Measurements from ENCODE around the gene LCN6. TPM values are rescaled to one million over a fixed set of nuclear protein-coding genes. Genes with fewer than 3 reads are reported as not detected.
A peak's percentile ranks its signal among the peaks of the same experiment; 100 is the strongest.

The LCN6 gene
- total and polyA plus RNA-seq, 7 donors, result 1.2 to 19.1 (median 5.9) TPM

- TF ChIP-seq POLR2AphosphoS5 (IDR thresholded peaks at IDR 0.05) (no peak), POLR2A (IDR thresholded peaks at IDR 0.05) (no peak), EP300 (IDR thresholded peaks at IDR 0.05) (no peak)
- TF ChIP-seq, protein P1, sequence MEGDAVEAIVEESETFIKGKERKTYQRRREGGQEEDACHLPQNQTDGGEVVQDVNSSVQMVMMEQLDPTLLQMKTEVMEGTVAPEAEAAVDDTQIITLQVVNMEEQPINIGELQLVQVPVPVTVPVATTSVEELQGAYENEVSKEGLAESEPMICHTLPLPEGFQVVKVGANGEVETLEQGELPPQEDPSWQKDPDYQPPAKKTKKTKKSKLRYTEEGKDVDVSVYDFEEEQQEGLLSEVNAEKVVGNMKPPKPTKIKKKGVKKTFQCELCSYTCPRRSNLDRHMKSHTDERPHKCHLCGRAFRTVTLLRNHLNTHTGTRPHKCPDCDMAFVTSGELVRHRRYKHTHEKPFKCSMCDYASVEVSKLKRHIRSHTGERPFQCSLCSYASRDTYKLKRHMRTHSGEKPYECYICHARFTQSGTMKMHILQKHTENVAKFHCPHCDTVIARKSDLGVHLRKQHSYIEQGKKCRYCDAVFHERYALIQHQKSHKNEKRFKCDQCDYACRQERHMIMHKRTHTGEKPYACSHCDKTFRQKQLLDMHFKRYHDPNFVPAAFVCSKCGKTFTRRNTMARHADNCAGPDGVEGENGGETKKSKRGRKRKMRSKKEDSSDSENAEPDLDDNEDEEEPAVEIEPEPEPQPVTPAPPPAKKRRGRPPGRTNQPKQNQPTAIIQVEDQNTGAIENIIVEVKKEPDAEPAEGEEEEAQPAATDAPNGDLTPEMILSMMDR (IDR thresholded peaks at IDR 0.05), result no peak
- Histone ChIP-seq H3K4me3 (no peak overlapping the region), H3K9me3 (no peaks in the 10 kb centered on the region), H3K36me3 (no peaks in the 10 kb centered on the region), H3K27ac (no peak overlapping the region), H3K27me3 (no peaks in the 10 kb centered on the region), H3K4me1 (peaks cover 0 to 17% (median 15%) of the 10 kb centered on the region in 4 donors)
- intact Hi-C loops (cut with DNase I), result no loop called here
- 65 to 89% methylated on average over 12 of the region's 12 CpGs for WGBS, 2 donors
- DNase-seq, result no peak
Measured at GRCh38 chr9:136703276-136703860, 45.0 kb downstream of the LCN6 start.

- no peak for DNase-seq
- Histone ChIP-seq H3K36me3 (no peaks in the 10 kb centered on the region), H3K9me3 (no peaks in the 10 kb centered on the region), H3K27ac (no peak overlapping the region), H3K4me3 (no peak overlapping the region), H3K4me1 (peaks cover 0 to 17% (median 15%) of the 10 kb centered on the region in 4 donors), H3K27me3 (no peaks in the 10 kb centered on the region)
- TF ChIP-seq POLR2A (IDR thresholded peaks at IDR 0.05), result no peak
- WGBS, 2 donors, result 43 to 63% methylated on average over 10 of the region's 10 CpGs
- intact Hi-C loops (cut with DNase I), result no loop called here
Measured at GRCh38 chr9:136701668-136702053, 46.7 kb downstream of the LCN6 start.

GRCh38 chr9:136700959-136701667 lies 47.2 kb downstream of the LCN6 start:
- Histone ChIP-seq H3K36me3 (no peaks in the 10 kb centered on the region), H3K9me3 (no peaks in the 10 kb centered on the region), H3K4me3 (no peak overlapping the region), H3K27me3 (no peaks in the 10 kb centered on the region), H3K27ac (no peak overlapping the region), H3K4me1 (peaks cover 0 to 21% (median 15%) of the 10 kb centered on the region in 4 donors)
- TF ChIP-seq, protein P1 (IDR thresholded peaks at IDR 0.05), result no peak
- TF ChIP-seq POLR2AphosphoS5 (IDR thresholded peaks at IDR 0.05), result no peak
- no peak for TF ChIP-seq EP300 (IDR thresholded peaks at IDR 0.05)
- no peak for TF ChIP-seq POLR2A (IDR thresholded peaks at IDR 0.05)
- intact Hi-C loops (cut with DNase I), result no loop called here
- 14 to 18% methylated on average over 38 of the region's 38 CpGs for WGBS, 2 donors
- DNase-seq, result no peak

DNA sequence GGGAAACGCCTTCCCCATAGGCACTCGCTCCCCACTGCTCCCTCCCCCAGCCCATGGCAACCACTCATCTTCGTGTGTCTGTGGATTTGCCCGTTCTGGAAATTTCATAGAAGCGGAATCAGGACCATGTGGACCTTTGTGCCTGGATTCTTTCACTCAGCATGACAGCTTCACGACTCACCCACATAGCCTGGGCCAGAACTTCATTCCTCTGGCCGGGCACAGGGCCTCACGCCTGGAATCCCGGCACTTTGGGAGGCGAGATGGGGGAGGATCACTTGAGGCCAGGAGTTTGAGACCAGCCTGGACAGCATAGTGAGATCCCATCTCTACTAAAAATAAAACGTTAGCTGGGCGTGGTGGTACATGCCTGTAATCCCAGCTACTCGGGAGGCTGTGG lies 48.0 kb downstream of the LCN6 start:
- intact Hi-C loops (cut with DNase I), result no loop called here
- H3K36me3 ChIP-seq, result no peaks in the 10 kb centered on the region
- H3K9me3 ChIP-seq, result no peaks in the 10 kb centered on the region
- peak in 3 of 4 donors; percentile 33 to 71 (median 49) for TF ChIP-seq EP300 (IDR thresholded peaks at IDR 0.05)
- TF ChIP-seq POLR2AphosphoS5 (IDR thresholded peaks at IDR 0.05), result peak; percentile 71 to 93 (median 86)
- TF ChIP-seq POLR2A (IDR thresholded peaks at IDR 0.05), result no peak
- TF ChIP-seq, protein P1 (IDR thresholded peaks at IDR 0.05), result no peak
- no peaks in the 10 kb centered on the region for H3K27me3 ChIP-seq
- 72 to 83% methylated on average over 13 of the region's 13 CpGs for WGBS, 2 donors
- H3K4me1 ChIP-seq, result peaks cover 0 to 26% (median 18%) of the 10 kb centered on the region in 4 donors
- H3K27ac ChIP-seq, result peak overlapping the region in 1 of 4 donors; percentile 39
- no peak overlapping the region for H3K4me3 ChIP-seq
- DNase-seq, result no peak

- no peak for DNase-seq
- Histone ChIP-seq H3K27me3 (no peaks in the 10 kb centered on the region), H3K4me3 (no peak overlapping the region), H3K4me1 (peaks cover 0 to 39% (median 24%) of the 10 kb centered on the region in 4 donors), H3K36me3 (no peaks in the 10 kb centered on the region), H3K9me3 (no peaks in the 10 kb centered on the region), H3K27ac (no peak overlapping the region)
- 79 to 88% methylated on average over 10 to 11 of the region's 11 CpGs for WGBS, 2 donors
- intact Hi-C loops (cut with DNase I), result no loop called here
- TF ChIP-seq POLR2AphosphoS5 (IDR thresholded peaks at IDR 0.05) (no peak), EP300 (IDR thresholded peaks at IDR 0.05) (no peak), POLR2A (IDR thresholded peaks at IDR 0.05) (no peak)
- TF ChIP-seq, protein P1 (IDR thresholded peaks at IDR 0.05), result no peak
Measured at GRCh38 chr9:136698635-136699246, 49.6 kb downstream of the LCN6 start.
